Spleen (tissue), 11 donors: ENCODE measurements around the gene OTOA. TPM values are rescaled to one million over a fixed set of nuclear protein-coding genes. Genes with fewer than 3 reads are reported as not detected.
"Not testable (repeated sequence)": the region's sequence is repeated elsewhere in the genome, so short reads cannot be mapped to it uniquely, and the experiment has no call there.

ENCODE experiments used
- DNase-seq: peaks from one replicate; pipeline ENCODE4 v3.0.0-alpha.2; 2020
- H3K27ac ChIP-seq, 8 donors: fragments of 200-600 bp; sonication (generic) in 7 of 8; 1 replicate in 4 of 8; 2 replicates in 4 of 8; pipeline versions ENCODE4 v1.5.0 to v1.8.0; 2016 to 2021; ENCODE audit warnings: inconsistent platforms in 4 of 8, mild to moderate bottlenecking in 4 of 8, moderate library complexity in 1 of 8
- H3K27me3 ChIP-seq, 7 donors: fragments of 200-600 bp; sonication (generic) in 6 of 7; replicated peaks in 1 of 7; 1 replicate in 4 of 7; 2 replicates in 3 of 7; pipeline versions ENCODE4 v1.5.0 to v1.8.0; 2016 to 2021; ENCODE audit warnings: inconsistent platforms in 3 of 7, mild to moderate bottlenecking in 1 of 7
- H3K36me3 ChIP-seq, 6 donors: fragments of 200-600 bp; sonication (generic) in 5 of 6; 1 replicate in 4 of 6; 2 replicates in 2 of 6; pipeline versions ENCODE4 v1.5.0 to v1.8.0; 2016 to 2021; ENCODE audit warnings: inconsistent platforms in 2 of 6
- H3K4me1 ChIP-seq, 6 donors: fragments of 200-600 bp; sonication (generic) in 5 of 6; 1 replicate in 3 of 6; 2 replicates in 3 of 6; pipeline versions ENCODE4 v1.5.0 to v1.8.0; 2016 to 2021; ENCODE audit warnings: inconsistent platforms in 3 of 6
- H3K4me3 ChIP-seq, 8 donors: fragments of 200-600 bp; sonication (generic) in 7 of 8; 1 replicate in 4 of 8; 2 replicates in 4 of 8; pipeline versions ENCODE4 v1.5.0 to v1.8.0; 2016 to 2021; ENCODE audit warnings: inconsistent platforms in 4 of 8, mild to moderate bottlenecking in 4 of 8, moderate library complexity in 2 of 8
- H3K9me3 ChIP-seq, 8 donors: fragments of 200-600 bp; sonication (generic) in 7 of 8; 1 replicate in 4 of 8; 2 replicates in 4 of 8; pipeline versions ENCODE4 v1.5.0 to v1.8.0; 2016 to 2021; ENCODE audit warnings: inconsistent platforms in 4 of 8
- POLR2A ChIP-seq, 3 donors: fragments of 450-650 bp; IDR thresholded peaks; one replicate each; pipeline ENCODE4 v1.5.1; 2017; ENCODE audit warnings: antibody characterized with exemption in 3 of 3, mild to moderate bottlenecking in 1 of 3
- POLR2AphosphoS5 ChIP-seq, 3 donors: sonication (generic); formaldehyde crosslinking; IDR thresholded peaks; one replicate each; pipeline ENCODE4 v1.5.1; 2017; ENCODE audit warnings: antibody characterized with exemption in 3 of 3
- WGBS, 5 donors: extraction: QIAGEN DNeasy Blood & Tissue Kit in 3 of 5; methylation state at CpG; one replicate each; pipeline versions ENCODE4 v1.1.5 to v1.1.7; 2013 to 2018; 5-methylcytosine and 5-hydroxymethylcytosine counted together
- intact Hi-C: fragments of 100-400 bp; cut with DNase I; formaldehyde crosslinking; loops from one replicate; pipeline ENCODE4 v1.15.0; 2023; ENCODE audit warnings: low total_unique reads
- polyA plus RNA-seq, 3 donors: library from polyadenylated mRNA; stranded (reverse); fragments of 200-250 nt; gene quantifications; one replicate each; pipeline ENCODE4 v1.2.1, GENCODE V29; 2013
- total RNA-seq, 7 donors: library from RNA; depleted of rRNA in 3 of 7; stranded (reverse); fragments of >200 nt in 3 of 7; fragmentation: NEBNext Ultra II Directional in 4 of 7; extraction: Animal tissue kit (Norgen Biotek cat#: 25700) in 4 of 7; gene quantifications; one replicate each; pipeline versions ENCODE4 v1.1.0 to v1.2.1, GENCODE V29; 2016 to 2021
- TF ChIP-seq, protein P1 (sequence below), 11 experiments: fragments of 200-600 bp in 7 of 11; fragments of 450-650 bp in 4 of 11; sonication (generic) in 4 of 11; IDR thresholded peaks in 8 of 11; conservative IDR thresholded peaks in 3 of 11; 1 replicate in 7 of 11; 2 replicates in 4 of 11; pipeline versions ENCODE4 v1.4.0 to v1.8.0; 2016 to 2021; ENCODE audit warnings: antibody characterized with exemption in 11 of 11, inconsistent platforms in 4 of 11, mild to moderate bottlenecking in 1 of 11
- donor health status: healthy with polysubstance abuse.
- donor health status: DM: no; HTN: no; CAD: no; lungs with moderate emphysema.
- donor health status: DM: no; HTN: no; CAD: no.
- donor health status: Bipolar disorder and iron deficiency.
- donor health status: healthy.
- donor health status: DM: no; HTN: no; CAD: no.
- donor health status: DM: yes; HTN: yes; CAD: no.

Gene OTOA
- total and polyA plus RNA-seq, 10 donors = 0.86 to 3.1 (median 2.2) TPM

DNA sequence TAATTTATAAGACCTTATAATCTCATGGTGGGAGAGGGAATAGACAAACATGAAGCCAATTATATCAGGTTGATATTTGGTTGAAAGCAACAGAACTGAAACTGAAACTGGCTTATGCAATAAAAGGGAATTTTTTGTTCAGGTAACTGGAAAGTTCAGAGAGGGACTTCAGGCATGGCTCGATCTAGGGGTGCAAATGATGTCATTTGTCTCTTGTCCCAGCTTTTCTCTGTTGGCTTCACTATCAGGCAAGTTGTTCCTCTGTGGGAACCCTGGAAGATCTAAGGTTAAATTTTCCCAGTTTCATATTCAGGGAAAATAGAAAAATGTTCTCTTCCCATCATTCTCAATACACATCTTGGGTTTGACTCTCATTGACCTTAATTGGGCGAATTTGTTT, 59.8 kb downstream of the OTOA start:
- DNase-seq = no peak
- 66 to 78% (median 76%) methylated on average over 2 of the region's 2 CpGs for WGBS, 5 donors
- TF ChIP-seq, protein P1, sequence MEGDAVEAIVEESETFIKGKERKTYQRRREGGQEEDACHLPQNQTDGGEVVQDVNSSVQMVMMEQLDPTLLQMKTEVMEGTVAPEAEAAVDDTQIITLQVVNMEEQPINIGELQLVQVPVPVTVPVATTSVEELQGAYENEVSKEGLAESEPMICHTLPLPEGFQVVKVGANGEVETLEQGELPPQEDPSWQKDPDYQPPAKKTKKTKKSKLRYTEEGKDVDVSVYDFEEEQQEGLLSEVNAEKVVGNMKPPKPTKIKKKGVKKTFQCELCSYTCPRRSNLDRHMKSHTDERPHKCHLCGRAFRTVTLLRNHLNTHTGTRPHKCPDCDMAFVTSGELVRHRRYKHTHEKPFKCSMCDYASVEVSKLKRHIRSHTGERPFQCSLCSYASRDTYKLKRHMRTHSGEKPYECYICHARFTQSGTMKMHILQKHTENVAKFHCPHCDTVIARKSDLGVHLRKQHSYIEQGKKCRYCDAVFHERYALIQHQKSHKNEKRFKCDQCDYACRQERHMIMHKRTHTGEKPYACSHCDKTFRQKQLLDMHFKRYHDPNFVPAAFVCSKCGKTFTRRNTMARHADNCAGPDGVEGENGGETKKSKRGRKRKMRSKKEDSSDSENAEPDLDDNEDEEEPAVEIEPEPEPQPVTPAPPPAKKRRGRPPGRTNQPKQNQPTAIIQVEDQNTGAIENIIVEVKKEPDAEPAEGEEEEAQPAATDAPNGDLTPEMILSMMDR (IDR thresholded peaks at IDR 0.05 in 8 of 11, conservative IDR thresholded peaks at IDR 0.05 in 3 of 11) = no peak
- TF ChIP-seq POLR2AphosphoS5 (IDR thresholded peaks at IDR 0.05) (no peak), POLR2A (IDR thresholded peaks at IDR 0.05) (no peak)
- intact Hi-C loops = no loop called here
- Histone ChIP-seq H3K4me3 (no peak overlapping the region), H3K36me3 (no peaks in the 10 kb centered on the region), H3K9me3 (no peaks in the 10 kb centered on the region), H3K27ac (no peak overlapping the region), H3K4me1 (no peaks in the 10 kb centered on the region), H3K27me3 (no peaks in the 10 kb centered on the region)

DNA sequence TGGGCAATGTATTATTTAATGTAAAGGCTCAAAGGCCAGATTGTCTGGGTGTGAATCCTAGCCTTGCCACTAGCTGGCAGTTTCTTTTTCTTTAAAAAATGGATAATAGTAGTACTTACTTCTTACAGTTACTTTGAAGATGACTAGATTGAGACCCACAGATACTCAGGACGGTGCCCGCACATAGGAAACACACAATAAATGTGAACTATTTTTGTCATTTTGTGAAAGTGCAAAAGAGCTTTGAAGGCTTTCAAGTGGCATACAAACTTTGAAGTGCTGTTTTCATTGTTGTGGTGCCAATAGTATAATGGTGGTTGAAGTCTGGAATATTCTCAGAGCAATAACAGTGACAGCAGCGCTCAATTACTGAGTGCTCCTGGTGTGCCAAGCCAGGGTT, 63.6 kb downstream of the OTOA start:
- 54 to 79% (median 70%) methylated on average over 3 of the region's 3 CpGs for WGBS, 5 donors
- H3K27me3 ChIP-seq = no peaks in the 10 kb centered on the region
- no peaks in the 10 kb centered on the region for H3K36me3 ChIP-seq
- no peak overlapping the region for H3K27ac ChIP-seq
- TF ChIP-seq POLR2A (IDR thresholded peaks at IDR 0.05) = no peak
- TF ChIP-seq POLR2AphosphoS5 (IDR thresholded peaks at IDR 0.05) = no peak
- TF ChIP-seq, protein P1 (IDR thresholded peaks at IDR 0.05 in 8 of 11, conservative IDR thresholded peaks at IDR 0.05 in 3 of 11) = no peak
- H3K9me3 ChIP-seq = no peaks in the 10 kb centered on the region
- DNase-seq = no peak
- no peak overlapping the region for H3K4me3 ChIP-seq
- H3K4me1 ChIP-seq = no peaks in the 10 kb centered on the region
- intact Hi-C loops = no loop called here

DNA sequence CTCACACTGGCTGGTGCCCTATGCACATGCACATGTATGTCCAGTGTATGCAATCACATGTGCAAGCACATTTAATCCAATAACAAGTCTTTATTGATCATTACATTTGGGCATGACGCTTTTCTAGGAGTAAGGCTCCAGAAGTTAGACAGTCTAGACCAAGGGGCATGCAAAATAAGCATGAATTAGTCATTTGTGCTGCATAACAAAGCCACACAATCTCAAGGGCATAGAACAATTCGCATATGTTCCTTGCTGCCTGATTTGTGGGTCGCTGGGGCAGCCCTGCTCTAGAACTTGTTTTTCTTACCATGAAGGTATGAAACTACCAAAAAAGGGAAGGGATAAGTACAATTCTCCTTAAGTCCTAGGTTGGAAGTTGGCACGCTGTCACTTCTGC, 67.5 kb downstream of the OTOA start:
- H3K27ac ChIP-seq, H3K4me1 ChIP-seq, H3K4me3 ChIP-seq, H3K9me3 ChIP-seq, intact Hi-C loops, H3K36me3 ChIP-seq, H3K27me3 ChIP-seq, DNase-seq: not testable (repeated sequence)
- WGBS, 5 donors = 67 to 84% (median 79%) methylated on average over 4 of the region's 4 CpGs

DNA sequence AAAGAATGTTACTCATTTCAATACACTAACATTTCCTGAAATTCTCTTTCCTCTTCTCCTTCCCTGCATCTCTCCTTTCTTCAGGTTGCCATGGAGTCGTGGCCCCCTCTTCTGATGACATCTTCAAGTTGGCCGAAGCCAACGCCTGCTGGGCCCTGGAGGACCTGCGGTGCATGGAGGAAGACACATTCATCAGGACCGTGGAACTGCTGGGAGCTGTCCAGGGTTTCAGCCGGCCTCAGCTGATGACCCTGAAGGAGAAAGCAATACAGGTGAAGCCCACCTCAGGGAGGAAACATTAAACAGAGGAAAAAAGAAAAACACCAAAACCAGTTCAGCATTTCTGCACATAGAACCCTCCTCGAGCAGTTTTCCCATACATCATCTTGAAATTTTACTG, 76.9 kb downstream of the OTOA start:
- H3K27me3 ChIP-seq, DNase-seq, intact Hi-C loops, H3K9me3 ChIP-seq, H3K4me3 ChIP-seq, H3K27ac ChIP-seq, H3K4me1 ChIP-seq, H3K36me3 ChIP-seq: not testable (repeated sequence)
- no CpG with 5 or more reads among the region's 7 CpGs for WGBS, 5 donors

DNA sequence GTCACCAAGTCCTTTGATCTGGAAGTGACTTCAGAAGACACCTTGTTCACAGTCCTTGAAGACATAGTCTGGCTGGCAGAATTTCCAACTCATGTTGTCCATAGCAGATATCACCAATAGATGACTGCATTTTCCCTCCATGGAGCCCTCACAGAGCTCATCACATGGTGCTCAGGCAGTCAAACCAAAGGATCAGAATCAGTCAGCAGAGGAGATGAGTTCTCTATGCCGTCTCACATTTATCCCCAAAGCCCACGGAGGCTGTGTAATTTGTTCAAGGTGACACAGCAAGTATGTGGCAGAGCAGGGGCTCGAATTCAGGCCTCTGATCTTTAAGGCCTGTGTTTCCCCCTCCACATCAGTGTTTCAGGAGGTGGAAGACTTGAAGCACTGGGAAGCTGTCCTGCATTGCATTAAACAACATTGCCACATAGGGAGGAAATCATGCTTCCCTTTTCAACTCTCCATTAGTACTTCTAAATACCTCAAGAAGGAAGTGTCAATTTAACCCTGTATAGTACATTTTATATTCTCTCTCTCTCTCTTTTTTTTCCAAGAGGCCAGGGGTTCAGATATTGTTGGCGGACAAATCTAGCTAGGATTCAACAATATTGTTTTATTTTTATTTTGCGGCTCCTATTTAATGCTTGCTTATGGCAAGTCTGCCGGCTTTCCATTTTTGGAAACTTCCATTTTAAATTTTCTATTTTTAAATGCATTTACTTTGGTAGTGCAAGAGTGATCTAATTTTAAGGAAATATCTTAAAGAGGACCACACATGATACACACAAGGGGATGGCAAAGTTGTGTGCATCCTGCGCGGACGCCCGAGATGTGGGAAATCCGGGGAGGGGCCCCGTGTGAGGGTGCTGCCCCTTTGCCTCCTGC, 92.7 kb downstream of the OTOA start:
- TF ChIP-seq, protein P1 (IDR thresholded peaks at IDR 0.05 in 8 of 11, conservative IDR thresholded peaks at IDR 0.05 in 3 of 11) = peak in 1 of 11 experiments; percentile 17
- H3K27ac ChIP-seq = peak overlapping the region in 4 of 8 donors; percentile 20 to 66 (median 37)
- WGBS, 5 donors = 26 to 36% (median 31%) methylated on average over 4 to 6 of the region's 12 CpGs
- H3K9me3 ChIP-seq, DNase-seq, H3K27me3 ChIP-seq, intact Hi-C loops, H3K4me1 ChIP-seq, H3K4me3 ChIP-seq, H3K36me3 ChIP-seq: not testable (repeated sequence)

DNA sequence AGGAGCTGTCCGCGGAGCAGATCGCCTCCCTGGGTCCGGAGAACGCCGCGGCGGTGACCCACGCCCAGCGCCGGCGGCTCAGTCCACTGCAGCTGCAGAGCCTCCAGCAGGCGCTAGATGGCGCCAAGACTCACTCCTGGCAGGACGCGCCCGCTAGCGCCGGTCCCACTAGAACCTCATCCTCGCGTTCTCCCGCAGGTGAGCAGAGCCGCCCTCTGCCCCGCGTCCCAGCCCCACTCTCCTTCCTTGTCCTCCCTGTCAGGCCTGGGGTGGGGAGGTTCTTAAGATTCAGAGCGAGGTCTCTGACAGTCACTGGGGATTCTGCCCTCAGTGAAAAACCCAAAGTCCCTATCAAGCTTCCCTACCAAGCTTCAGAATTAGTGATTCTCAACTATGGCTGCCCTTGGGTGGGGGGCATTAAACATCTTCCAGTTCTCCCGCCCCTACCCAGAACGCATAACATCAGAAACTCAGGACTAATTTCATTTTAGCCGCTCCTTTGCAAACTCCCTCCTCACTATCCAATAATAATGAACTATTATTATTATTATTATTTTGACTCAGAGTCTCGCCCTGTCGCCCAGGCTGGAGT, 93.4 kb downstream of the OTOA start:
- H3K27me3 ChIP-seq, intact Hi-C loops, H3K36me3 ChIP-seq, DNase-seq, H3K27ac ChIP-seq, H3K4me1 ChIP-seq, H3K4me3 ChIP-seq, H3K9me3 ChIP-seq: not testable (repeated sequence)
- 47 to 64% (median 58%) methylated on average over 3 of the region's 31 CpGs; no CpG with 5 or more reads in 1 of the 5 donors for WGBS, 5 donors

DNA sequence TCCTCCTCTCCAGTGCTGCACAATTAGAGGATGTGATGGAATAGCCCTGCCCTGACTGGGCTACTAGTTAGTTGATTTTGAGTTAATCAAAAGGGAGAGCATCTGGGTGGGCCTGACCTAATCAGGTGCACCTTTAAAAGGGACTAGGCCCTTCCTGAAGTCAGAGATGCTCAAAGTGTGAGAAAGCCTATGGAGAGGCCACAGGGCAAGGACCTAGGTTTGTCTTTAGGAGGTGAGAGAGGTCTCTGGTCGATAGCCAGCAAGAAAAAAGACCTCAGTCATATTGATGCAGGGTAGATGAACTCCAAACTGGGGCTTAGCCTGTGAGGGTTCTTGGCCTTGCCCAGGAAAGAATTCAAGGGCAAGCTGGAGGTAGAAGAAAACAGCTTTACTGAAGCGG, 104.5 kb downstream of the OTOA start:
- DNase-seq, H3K36me3 ChIP-seq, H3K27ac ChIP-seq, H3K27me3 ChIP-seq, intact Hi-C loops, H3K9me3 ChIP-seq, H3K4me3 ChIP-seq, H3K4me1 ChIP-seq: not testable (repeated sequence)
- 80 to 94% (median 85%) methylated on average over 1 of the region's 2 CpGs for WGBS, 5 donors

DNA sequence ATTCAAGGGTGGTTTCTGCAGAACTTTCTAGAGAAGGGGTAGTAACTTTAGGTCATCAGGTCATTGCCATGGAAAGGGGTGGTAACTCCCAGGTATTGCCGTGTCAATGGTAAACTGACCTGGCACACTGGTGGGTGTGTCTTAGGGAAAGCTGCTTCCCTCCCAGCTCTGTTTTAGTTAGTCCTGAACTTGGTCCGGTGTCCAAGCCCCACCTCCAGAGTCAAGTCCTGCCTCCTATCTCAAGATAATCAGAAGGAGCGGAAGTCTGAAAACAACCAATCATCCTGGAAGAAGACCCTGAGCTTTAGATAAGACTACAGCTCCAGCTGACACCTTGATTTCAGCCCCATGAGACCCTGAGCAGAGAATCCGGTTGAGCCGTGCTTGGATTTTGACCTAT, 105.0 kb downstream of the OTOA start:
- H3K27me3 ChIP-seq, H3K27ac ChIP-seq, H3K4me1 ChIP-seq, H3K4me3 ChIP-seq, DNase-seq, H3K36me3 ChIP-seq, intact Hi-C loops, H3K9me3 ChIP-seq: not testable (repeated sequence)
- WGBS, 5 donors = no CpG with 5 or more reads among the region's 5 CpGs
